IMR-90 (cell line): ENCODE measurements around the gene EHHADH.

Experiments used
- RAD21 ChIP-seq: IDR thresholded peaks from 2 replicates; pipeline ENCODE4 v1.6.1; 2012; ENCODE audit warnings: low read length, improper control_type of control experiment
- TF ChIP-seq, protein P1 (sequence below): conservative IDR thresholded peaks from 2 replicates; pipeline ENCODE4 v1.5.1; 2012; ENCODE audit warnings: mild to moderate bottlenecking, low read depth, low read length, improper control_type of control experiment

DNA sequence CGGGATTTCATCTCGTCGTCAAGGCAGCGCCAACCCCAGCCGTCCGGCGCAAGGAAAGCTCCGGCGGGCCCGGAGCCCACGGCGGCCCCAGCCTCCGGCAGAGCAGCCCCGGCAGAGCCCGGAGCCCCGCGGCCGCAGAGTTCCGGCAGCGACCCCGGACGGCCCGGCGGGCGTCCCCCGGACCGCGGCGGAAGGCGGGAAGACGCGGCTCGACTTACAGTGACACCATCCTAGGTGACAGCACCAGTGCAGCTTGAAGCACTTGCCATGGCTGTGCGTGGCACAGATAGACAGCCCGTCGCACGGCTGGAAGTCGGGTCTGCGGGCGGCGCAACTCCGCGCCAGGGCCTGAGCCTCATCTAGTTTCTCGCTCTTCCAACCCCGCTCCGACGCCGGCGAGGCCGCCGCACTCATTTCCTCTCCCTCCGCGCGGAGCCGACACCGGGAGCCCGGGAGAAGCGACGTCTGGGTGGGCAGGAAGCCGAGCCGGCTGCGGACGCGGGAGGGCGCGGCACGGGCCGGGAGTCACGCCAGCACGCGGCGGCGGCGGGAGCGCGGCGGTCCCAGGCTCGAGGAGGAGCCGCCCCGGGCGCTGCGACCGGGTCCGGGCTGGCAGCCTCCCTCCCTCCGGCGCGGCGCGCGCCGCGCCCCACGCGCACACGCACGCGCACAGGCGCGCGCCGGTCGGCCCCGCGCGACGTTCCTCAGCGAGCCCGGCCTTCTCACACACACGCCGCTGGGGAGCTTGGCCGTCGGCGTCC, 101.3 kb downstream of the EHHADH start, which contains the start of gene C3orf70:
- TF ChIP-seq, protein P1, sequence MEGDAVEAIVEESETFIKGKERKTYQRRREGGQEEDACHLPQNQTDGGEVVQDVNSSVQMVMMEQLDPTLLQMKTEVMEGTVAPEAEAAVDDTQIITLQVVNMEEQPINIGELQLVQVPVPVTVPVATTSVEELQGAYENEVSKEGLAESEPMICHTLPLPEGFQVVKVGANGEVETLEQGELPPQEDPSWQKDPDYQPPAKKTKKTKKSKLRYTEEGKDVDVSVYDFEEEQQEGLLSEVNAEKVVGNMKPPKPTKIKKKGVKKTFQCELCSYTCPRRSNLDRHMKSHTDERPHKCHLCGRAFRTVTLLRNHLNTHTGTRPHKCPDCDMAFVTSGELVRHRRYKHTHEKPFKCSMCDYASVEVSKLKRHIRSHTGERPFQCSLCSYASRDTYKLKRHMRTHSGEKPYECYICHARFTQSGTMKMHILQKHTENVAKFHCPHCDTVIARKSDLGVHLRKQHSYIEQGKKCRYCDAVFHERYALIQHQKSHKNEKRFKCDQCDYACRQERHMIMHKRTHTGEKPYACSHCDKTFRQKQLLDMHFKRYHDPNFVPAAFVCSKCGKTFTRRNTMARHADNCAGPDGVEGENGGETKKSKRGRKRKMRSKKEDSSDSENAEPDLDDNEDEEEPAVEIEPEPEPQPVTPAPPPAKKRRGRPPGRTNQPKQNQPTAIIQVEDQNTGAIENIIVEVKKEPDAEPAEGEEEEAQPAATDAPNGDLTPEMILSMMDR: no peak
- TF ChIP-seq RAD21: no peak
